Stimulated activated naive CD4-positive, alpha-beta T cell treated with Interleukin-2 at 50 U/mL for 16 hours (primary cell): ENCODE data around the gene ATG4C.

Experiments used
- DNase-seq: peaks from one replicate; lab custom pipeline; 2025; lab: John Stamatoyannopoulos, UW

ATG4C gene

GRCh38 chr1:62841587-62842169 is 57.7 kb downstream of the ATG4C start:
- no peak for DNase-seq

GRCh38 chr1:62844030-62844429 is 60.1 kb downstream of the ATG4C start:
- DNase-seq: no peak

DNA sequence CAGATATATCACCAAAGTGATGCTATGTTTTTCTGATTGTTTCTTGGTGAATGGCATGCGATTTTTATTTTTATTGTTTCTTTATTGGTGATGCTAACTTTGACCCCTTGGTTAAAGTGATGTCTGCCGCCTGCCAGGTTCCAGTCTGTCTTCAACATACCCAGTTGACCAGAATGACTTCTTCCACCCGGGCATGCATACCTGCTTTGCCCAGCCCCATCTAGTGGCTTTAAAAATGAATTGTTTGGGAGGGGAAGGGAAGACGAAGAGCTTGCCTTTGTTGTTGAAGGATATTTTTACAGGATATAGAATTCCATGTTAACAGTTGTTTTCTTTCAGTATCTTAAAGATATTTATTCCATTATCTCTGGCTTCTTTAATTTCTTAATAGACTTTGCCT is 65.1 kb downstream of the ATG4C start:
- DNase-seq: no peak

GRCh38 chr1:62852253-62852652 is 68.3 kb downstream of the ATG4C start:
- DNase-seq: no peak

DNA sequence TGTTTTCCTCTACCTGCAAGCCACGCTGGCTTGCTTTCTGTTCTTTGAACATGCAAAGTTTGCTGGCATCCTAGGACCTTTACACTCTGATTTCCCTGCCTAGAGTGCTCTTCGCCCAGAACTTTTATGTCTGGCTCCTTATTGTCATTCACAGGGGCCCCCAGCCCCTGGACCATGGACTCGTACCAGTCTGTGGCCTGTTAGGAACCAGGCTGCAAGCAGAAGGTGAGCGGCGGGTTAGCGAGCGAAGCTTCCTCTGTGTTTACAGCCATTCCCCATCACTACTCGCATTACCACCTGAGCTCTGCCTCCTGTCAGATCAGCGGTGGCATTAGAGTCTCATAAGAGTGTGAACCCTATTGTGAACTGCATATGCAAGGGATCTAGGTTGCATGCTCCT is 73.0 kb downstream of the ATG4C start:
- DNase-seq: no peak

GRCh38 chr1:62869217-62869754 is 85.4 kb downstream of the ATG4C start:
- no peak for DNase-seq

DNA sequence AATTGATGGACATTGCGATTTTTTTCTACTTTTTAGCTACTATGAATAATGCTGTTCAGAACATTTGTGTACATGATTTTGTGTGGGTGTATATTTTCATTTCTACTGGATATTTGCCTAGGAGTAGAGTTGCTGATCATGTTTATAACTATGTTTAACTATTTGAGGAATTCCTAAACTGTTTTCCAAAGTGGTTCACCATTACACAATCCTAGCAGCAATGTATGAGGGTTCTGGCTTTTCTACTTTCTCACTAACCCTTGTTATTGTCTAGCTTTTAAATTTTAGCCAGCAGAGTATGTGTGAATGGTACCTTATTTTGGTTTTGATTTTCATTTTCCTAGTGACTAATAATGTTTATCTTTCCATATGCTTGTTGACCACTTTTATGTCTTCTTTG is 86.2 kb downstream of the ATG4C start:
- no peak for DNase-seq

GRCh38 chr1:62875676-62876075 is 91.7 kb downstream of the ATG4C start:
- DNase-seq: no peak

GRCh38 chr1:62876535-62876934 is 92.6 kb downstream of the ATG4C start:
- DNase-seq: no peak

- no peak for DNase-seq
These were observed 93.6 kb downstream of the ATG4C start for GRCh38 chr1:62877579-62877978.

DNA sequence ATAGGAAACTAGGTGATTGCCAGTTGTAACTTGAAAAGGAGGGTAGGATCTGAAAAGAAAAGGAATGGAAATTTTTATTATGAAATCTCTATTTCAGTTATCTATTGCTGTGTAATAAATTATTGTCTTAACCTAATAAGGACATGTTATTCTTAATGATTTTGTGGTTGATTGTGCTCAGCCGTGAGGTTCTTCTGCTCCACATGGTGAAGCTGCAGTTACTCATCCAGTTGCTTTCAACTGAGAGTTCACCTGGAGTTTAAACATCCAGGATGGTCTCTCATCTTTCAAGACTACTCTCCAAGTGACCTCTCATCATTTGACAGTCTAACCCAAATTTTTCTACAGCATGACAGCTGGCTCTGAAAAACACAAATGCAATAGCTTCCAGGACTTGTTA is 96.0 kb downstream of the ATG4C start:
- DNase-seq: no peak

- DNase-seq: no peak
These were observed 98.5 kb downstream of the ATG4C start for GRCh38 chr1:62882201-62883104.

- no peak for DNase-seq
These were observed 100.3 kb downstream of the ATG4C start for GRCh38 chr1:62884156-62884740.

DNA sequence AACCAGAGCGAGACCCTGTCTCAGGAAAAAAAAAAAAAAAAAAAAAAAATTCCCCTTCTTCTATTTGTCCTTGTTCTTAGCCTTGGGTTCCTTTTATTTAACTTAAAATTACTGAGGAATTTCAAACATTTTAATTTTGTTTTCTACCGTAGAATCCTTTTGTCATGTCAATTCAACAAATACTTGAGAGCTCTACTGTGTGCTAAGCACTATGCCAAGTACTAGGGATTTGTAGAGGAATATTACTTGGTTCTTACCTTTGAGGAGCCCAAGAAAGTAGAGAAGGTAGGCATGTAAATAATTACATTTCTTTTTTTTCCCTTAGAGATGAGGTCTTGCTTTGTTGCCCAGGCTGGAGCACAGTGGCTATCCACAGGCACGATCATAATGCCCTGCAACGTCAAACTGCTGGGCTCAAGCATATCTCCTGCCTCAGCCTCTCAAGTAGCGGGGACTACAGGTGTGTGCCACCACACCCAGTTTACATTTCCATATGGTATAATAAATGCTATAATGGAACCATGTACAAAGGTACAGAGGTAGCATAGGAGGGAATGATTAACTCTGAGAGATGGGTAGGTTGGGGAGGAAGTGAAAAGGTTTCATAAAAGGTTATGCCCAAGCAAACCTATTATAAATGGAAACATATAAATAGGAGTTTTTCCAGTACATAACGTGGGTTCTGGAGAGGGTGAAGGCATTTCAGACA is 104.0 kb downstream of the ATG4C start:
- no peak for DNase-seq

GRCh38 chr1:62891956-62892562 is 108.1 kb downstream of the ATG4C start:
- no peak for DNase-seq

GRCh38 chr1:62897788-62898187 is 113.9 kb downstream of the ATG4C start:
- DNase-seq: no peak

- DNase-seq: no peak
These were observed 116.6 kb downstream of the ATG4C start for GRCh38 chr1:62900566-62900965.

GRCh38 chr1:62901650-62902049 is 117.7 kb downstream of the ATG4C start:
- no peak for DNase-seq

GRCh38 chr1:62903522-62903921 is 119.6 kb downstream of the ATG4C start:
- DNase-seq: no peak

DNA sequence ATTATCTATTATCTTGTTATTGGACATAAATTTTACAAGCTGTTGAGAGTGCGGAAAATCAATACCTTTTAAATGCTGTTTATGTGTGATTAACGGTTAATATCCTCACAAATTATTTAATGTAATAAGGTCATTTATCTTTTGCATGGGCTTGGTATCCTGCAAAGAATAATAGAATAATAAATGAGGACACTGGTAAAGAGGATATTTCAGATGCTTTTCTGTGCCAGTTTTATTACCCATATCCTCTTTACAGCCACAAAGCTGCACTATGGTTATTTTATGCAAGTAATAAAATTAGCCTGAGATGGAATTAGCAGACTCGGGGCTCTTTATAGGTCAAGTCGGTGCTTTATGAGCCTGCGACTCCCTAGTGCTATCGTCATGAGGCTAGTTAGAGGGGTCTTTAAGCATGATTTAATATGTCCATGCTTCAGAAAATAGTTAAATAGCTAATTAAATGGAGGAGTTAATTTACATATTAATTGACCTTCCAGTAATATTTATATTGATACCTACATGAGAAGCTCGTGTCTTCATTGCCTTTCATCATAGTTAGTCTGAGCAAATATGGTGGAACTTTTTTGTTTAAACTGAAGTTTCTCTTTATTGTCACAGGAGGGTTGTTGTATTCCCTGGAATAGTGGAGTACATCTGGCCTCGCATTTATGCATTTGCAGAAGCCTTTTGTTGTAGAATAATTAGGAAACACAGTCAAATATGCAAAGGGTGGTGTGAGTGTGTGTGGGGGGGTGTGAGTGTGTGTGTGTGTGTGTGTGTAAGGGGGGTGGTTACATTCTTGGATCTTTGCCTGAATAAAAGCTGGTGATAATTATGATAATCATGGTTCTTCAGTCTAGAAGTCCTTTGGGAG is 120.3 kb downstream of the ATG4C start:
- no peak for DNase-seq

- DNase-seq: no peak
These were observed 120.9 kb downstream of the ATG4C start for GRCh38 chr1:62904856-62905225.
